RWPE2 (cell line): ENCODE results near the gene NEU1.
"Not testable (repeated sequence)": the region's sequence is repeated elsewhere in the genome, so short reads cannot be mapped to it uniquely, and the experiment has no call there.

ENCODE experiments used
- ATAC-seq: fragments of 200-7000 bp; cut with Tn5 transposase; 3 replicates; pipeline ENCODE4 v1.9.1; 2021; ENCODE audit warnings: low read depth
- DNase-seq: peaks from one replicate; pipeline ENCODE4 v3.0.0-alpha.2; 2020; ENCODE audit warnings: low spot score
- H3K27ac ChIP-seq: fragments of 450-650 bp; 2 replicates; pipeline ENCODE4 v1.5.1; 2017; ENCODE audit warnings: mild to moderate bottlenecking; ENCODE audit not compliant: poor library complexity, severe bottlenecking
- H3K27me3 ChIP-seq: fragments of 250-450 bp; sonication (Bioruptor Pico); 2 replicates; pipeline ENCODE4 v1.5.1; 2021; ENCODE audit warnings: mild to moderate bottlenecking, moderate library complexity; ENCODE audit not compliant: insufficient read depth, poor library complexity, severe bottlenecking
- H3K36me3 ChIP-seq: fragments of 250-450 bp; sonication (Bioruptor Pico); 2 replicates; pipeline ENCODE4 v1.5.1; 2020; ENCODE audit warnings: low read depth, mild to moderate bottlenecking, moderate library complexity
- H3K4me1 ChIP-seq: fragments of 250-450 bp; sonication (Bioruptor Pico); 2 replicates; pipeline ENCODE4 v1.5.1; 2021; ENCODE audit warnings: mild to moderate bottlenecking, moderate library complexity; ENCODE audit not compliant: insufficient read depth, poor library complexity, severe bottlenecking
- H3K4me3 ChIP-seq: fragments of 250-450 bp; sonication (Bioruptor Pico); 2 replicates; pipeline ENCODE4 v1.5.1; 2021; ENCODE audit warnings: mild to moderate bottlenecking, moderate library complexity; ENCODE audit not compliant: severe bottlenecking
- H3K9me3 ChIP-seq: fragments of 250-450 bp; sonication (Bioruptor Pico); 2 replicates; pipeline ENCODE4 v1.5.1; 2021; ENCODE audit warnings: mild to moderate bottlenecking, moderate library complexity; ENCODE audit not compliant: severe bottlenecking
- TF ChIP-seq, protein P1 (sequence below): fragments of 450-650 bp; IDR thresholded peaks from one replicate; pipeline ENCODE4 v1.5.1; 2017; ENCODE audit warnings: mild to moderate bottlenecking, moderate library complexity; ENCODE audit not compliant: poor library complexity, severe bottlenecking

The NEU1 gene

DNA sequence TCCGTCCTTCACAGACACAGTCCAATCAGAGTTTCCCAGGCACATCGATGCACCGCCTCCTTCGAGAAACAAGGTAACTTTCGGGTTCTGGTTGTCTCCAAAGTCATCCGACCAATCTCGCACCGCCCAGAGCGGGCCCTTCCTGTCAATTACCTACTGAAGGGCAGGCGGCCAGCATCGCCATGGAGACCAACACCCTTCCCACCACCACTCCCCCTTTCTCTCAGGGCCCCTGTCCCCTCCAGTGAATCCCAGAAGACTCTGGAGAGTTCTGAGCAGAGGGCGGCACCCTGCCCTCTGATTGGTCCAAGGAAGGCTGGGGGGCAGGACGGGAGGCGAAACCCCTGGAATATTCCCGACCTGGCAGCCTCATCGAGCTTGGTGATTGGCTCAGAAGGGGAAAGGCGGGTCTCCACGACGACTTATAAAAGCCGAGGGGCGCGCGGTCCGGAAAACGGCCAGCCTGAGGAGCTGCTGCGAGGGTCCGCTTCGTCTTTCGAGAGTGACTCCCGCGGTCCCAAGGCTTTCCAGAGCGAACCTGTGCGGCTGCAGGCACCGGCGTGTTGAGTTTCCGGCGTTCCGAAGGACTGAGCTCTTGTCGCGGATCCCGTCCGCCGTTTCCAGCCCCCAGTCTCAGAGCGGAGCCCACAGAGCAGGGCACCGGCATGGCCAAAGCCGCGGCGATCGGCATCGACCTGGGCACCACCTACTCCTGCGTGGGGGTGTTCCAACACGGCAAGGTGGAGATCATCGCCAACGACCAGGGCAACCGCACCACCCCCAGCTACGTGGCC is 35.1 kb downstream of the NEU1 start, which contains the start of gene HSPA1B:
TSS of gene HSPA1B (plus strand) at position 453 of the 794 bp plus-strand sequence. CDS start at position 666, 213 bp downstream.
- Histone ChIP-seq H3K9me3 (no peaks in the 10 kb centered on the region), H3K4me3 (peak within 1 kb of the TSS; percentile 85), H3K27me3 (no peaks in the 10 kb centered on the region), H3K36me3 (peaks cover 19% of the 10 kb centered on the region), H3K27ac (peak within 1 kb of the TSS; percentile 92), H3K4me1 (peaks cover 43% of the 10 kb centered on the region)
- peak; percentile 82 for ATAC-seq
- DNase-seq, result peak; percentile 100
- TF ChIP-seq, protein P1, sequence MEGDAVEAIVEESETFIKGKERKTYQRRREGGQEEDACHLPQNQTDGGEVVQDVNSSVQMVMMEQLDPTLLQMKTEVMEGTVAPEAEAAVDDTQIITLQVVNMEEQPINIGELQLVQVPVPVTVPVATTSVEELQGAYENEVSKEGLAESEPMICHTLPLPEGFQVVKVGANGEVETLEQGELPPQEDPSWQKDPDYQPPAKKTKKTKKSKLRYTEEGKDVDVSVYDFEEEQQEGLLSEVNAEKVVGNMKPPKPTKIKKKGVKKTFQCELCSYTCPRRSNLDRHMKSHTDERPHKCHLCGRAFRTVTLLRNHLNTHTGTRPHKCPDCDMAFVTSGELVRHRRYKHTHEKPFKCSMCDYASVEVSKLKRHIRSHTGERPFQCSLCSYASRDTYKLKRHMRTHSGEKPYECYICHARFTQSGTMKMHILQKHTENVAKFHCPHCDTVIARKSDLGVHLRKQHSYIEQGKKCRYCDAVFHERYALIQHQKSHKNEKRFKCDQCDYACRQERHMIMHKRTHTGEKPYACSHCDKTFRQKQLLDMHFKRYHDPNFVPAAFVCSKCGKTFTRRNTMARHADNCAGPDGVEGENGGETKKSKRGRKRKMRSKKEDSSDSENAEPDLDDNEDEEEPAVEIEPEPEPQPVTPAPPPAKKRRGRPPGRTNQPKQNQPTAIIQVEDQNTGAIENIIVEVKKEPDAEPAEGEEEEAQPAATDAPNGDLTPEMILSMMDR, result no peak

DNA sequence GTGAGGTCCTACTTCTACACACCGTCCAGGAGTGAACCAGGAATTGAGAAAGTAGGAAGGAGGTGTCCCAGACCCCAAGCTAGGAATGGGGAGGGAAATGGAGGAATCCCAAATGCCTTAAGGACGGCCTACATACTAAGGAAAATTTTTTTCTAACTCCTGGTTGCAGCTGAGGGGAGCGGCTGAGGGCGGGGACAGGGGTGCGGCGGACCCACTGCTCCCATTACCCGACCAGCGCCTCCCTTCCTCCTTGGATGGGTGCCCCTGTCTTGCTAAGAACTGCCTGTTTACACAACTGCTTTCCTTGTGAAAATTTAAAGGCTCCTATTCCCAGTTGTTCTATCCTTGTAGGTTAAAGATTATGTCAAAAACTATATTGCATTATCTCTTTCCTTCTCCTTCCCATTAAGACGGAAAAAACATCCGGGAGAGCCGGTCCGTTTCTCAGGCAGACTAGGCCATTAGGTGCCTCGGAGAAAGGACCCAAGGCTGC is 35.8 kb downstream of the NEU1 start:
- Histone ChIP-seq H3K36me3 (peaks cover 19% of the 10 kb centered on the region), H3K4me1 (peaks cover 43% of the 10 kb centered on the region), H3K27me3 (no peaks in the 10 kb centered on the region), H3K27ac (peak overlapping the region; percentile 92), H3K9me3 (no peaks in the 10 kb centered on the region), H3K4me3 (peak overlapping the region; percentile 34)
- DNase-seq, result peak; percentile 89
- TF ChIP-seq, protein P1, result no peak
- peak; percentile 40 for ATAC-seq

DNA sequence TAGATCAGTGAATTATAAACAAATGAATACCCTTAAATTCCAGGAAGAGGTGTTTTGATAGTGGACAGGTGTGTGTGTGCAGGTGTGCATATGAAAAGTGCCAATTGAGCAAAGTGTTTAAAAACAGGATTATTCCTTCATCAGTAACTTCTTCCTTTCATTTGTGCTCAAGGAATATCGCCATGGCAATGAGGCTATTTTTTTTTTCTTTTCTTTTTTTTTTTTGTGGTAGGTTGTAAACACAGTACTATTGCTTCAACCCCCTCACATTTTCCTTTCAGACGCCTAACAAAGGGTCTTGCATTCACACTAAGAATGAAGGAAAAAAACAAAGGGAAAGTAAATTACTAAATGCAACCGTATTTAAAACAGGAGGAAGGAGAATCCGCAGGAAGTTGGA is 37.1 kb downstream of the NEU1 start:
- H3K27me3 ChIP-seq, result no peaks in the 10 kb centered on the region
- no peak for ATAC-seq
- TF ChIP-seq, protein P1, result no peak
- H3K9me3 ChIP-seq, result no peaks in the 10 kb centered on the region
- H3K36me3 ChIP-seq, result peaks cover 7% of the 10 kb centered on the region
- peaks cover 41% of the 10 kb centered on the region for H3K4me1 ChIP-seq
- peak overlapping the region; percentile 92 for H3K27ac ChIP-seq
- peak overlapping the region; percentile 3 for H3K4me3 ChIP-seq
- DNase-seq, result no peak

DNA sequence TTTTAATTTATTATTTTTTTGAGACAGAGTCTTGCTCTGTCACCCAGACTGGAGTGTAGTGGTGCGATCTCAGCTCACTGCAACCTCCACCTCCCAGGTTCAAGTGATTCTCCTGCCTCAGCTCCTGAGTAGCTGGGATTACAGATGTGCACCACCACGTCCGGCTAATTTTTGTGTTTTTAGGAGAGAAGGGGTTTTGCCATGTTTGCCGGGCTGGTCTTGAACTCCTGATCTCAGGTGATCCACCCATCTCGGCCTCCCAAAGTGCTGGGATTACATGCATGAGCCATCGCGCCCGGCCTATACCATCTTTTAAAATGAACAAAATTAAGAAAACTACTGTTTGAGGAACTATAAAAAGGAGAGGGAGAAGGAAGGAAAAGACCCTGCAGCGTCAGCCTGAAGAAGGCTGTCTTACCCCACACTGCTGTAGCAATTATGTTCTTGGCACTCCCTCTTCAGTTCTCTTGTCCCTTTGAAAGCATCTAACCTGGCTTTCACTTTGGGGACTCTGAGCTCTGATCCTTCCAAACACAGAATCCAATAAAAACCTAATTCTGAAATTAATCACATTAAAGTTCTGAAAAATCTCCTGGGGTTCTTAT is 38.9 kb downstream of the NEU1 start:
- H3K36me3 ChIP-seq, H3K4me3 ChIP-seq, H3K9me3 ChIP-seq, H3K27me3 ChIP-seq, ATAC-seq, DNase-seq: not testable (repeated sequence)
- H3K27ac ChIP-seq, result peak overlapping the region; percentile 92
- H3K4me1 ChIP-seq, result peaks cover 49% of the 10 kb centered on the region

DNA sequence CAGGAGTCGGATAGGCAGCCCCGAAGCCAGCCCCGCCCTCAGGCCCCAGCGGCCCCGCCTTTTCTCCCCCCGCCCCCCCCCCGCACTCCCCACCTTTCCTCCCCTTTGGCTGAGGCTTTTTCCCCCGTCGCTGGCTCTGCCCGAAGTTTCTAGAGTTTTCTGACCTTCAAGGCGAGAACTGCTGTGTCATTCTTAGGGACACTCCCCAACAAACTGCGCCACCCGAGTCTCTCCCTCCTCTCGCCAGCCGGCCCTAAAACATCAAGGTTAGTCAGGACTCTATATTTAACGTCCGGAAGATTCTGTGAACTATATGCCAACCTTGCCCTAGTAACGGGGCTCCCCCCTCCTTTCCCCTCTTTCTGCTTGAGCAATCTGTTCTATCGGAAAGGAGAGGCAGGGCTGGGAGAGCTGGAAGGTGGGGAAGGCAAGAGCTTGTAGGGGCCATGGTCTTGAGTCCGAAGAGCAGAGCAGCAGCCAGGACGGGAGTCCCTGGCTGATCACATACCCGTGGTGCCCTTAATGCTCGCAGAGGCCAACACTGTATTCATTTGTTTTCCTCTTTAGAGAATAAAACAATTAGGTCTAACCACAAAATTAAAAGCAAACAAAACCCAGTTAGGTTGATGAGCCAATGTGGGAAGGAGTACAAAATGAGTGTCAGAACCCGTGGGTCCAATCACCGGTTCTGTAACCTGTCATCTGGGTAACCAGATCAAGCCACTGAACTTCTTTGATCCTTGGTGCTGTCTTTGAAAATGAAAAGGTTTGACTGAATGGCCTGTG is 40.4 kb downstream of the NEU1 start:
- Histone ChIP-seq H3K4me3 (peak overlapping the region; percentile 35), H3K4me1 (peaks cover 49% of the 10 kb centered on the region)

More for the DNA sequence above, 40.4 kb downstream of the NEU1 start:
- TF ChIP-seq, protein P1, result no peak
- Histone ChIP-seq H3K27me3 (no peaks in the 10 kb centered on the region), H3K36me3 (peaks cover 6% of the 10 kb centered on the region; the same call in 1 of the 2 replicates), H3K27ac (peak overlapping the region; percentile 92), H3K9me3 (no peaks in the 10 kb centered on the region)
- peak; percentile 73 for DNase-seq
- ATAC-seq, result peak; percentile 13
